BLaER1 treated with 17β-estradiol and CSF1 and Interleukin-3, amounts not matched to agents 10 nM and 100 nM (cell line): ENCODE measurements around the gene TMEM219.
A peak's percentile ranks its signal among the peaks of the same experiment; 100 is the strongest.

ENCODE experiments used
- H3K27ac ChIP-seq, 11 experiments: shearing (Covaris generic); formaldehyde crosslinking; 2 replicates each; pipeline ENCODE4 v1.8.1; 2022
- H3K27me3 ChIP-seq, 11 experiments: shearing (Covaris generic); formaldehyde crosslinking; 2 replicates each; pipeline ENCODE4 v1.8.1; 2022
- H3K36me3 ChIP-seq, 11 experiments: shearing (Covaris generic); formaldehyde crosslinking; 2 replicates each; pipeline ENCODE4 v1.8.1; 2022
- H3K4me1 ChIP-seq, 10 experiments: shearing (Covaris generic); formaldehyde crosslinking; 2 replicates each; pipeline ENCODE4 v1.8.1; 2022
- H3K4me2 ChIP-seq, 11 experiments: shearing (Covaris generic); formaldehyde crosslinking; 2 replicates each; pipeline ENCODE4 v1.8.1; 2022
- H3K4me3 ChIP-seq, 10 experiments: shearing (Covaris generic); formaldehyde crosslinking; 2 replicates each; pipeline ENCODE4 v1.8.1; 2022
- H3K9ac ChIP-seq, 11 experiments: shearing (Covaris generic); formaldehyde crosslinking; 2 replicates each; pipeline ENCODE4 v1.8.1; 2022
- H3K9me3 ChIP-seq, 11 experiments: shearing (Covaris generic); formaldehyde crosslinking; replicated peaks in 1 of 11; 2 replicates each; pipeline ENCODE4 v1.8.1; 2022
- H4K20me1 ChIP-seq, 11 experiments: shearing (Covaris generic); formaldehyde crosslinking; 2 replicates each; pipeline ENCODE4 v1.8.1; 2022
- Cebpa-rat ChIP-seq, 11 experiments: shearing (Covaris generic); IDR thresholded peaks; 2 replicates each; pipeline ENCODE4 v1.8.1; 2022

Gene TMEM219

GRCh38 chr16:30002614-30003346, 40.9 kb downstream of the TMEM219 start:
- Histone ChIP-seq H3K4me3 (no peak overlapping the region), H3K9ac (peak overlapping the region in 4 of 11 experiments; percentile 4 to 50 (median 22); a peak in 1 of 22 replicates), H3K4me1 (peaks cover 32 to 92% (median 82%) of the 10 kb centered on the region in 10 experiments), H3K4me2 (peak overlapping the region in 7 of 11 experiments; percentile 1 to 99 (median 90); a peak in 11 of 22 replicates), H3K27me3 (no peaks in the 10 kb centered on the region), H3K36me3 (peaks cover 0 to 33% (median 11%) of the 10 kb centered on the region in 11 experiments; a peak in 16 of 22 replicates), H3K27ac (no peak overlapping the region), H4K20me1 (peaks cover 16 to 82% (median 53%) of the 10 kb centered on the region in 11 experiments; a peak in 19 of 22 replicates), H3K9me3 (no peaks in the 10 kb centered on the region)
- no peak for TF ChIP-seq Cebpa-rat (IDR thresholded peaks at IDR 0.05)

GRCh38 chr16:30003670-30004423, 42.0 kb downstream of the TMEM219 start:
- no peak for TF ChIP-seq Cebpa-rat (IDR thresholded peaks at IDR 0.05)
- Histone ChIP-seq H3K4me1 (peaks cover 29 to 90% (median 72%) of the 10 kb centered on the region in 10 experiments), H3K9ac (peak overlapping the region in 10 of 11 experiments; percentile 11 to 67 (median 46); a peak in 9 of 22 replicates), H3K36me3 (peaks cover 0 to 25% (median 6%) of the 10 kb centered on the region in 11 experiments; a peak in 11 of 22 replicates), H4K20me1 (peaks cover 16 to 83% (median 53%) of the 10 kb centered on the region in 11 experiments; a peak in 19 of 22 replicates), H3K4me2 (peak overlapping the region; percentile 76 to 99 (median 90)), H3K27me3 (no peaks in the 10 kb centered on the region), H3K27ac (peak overlapping the region in 3 of 11 experiments; percentile 33 to 58 (median 40); a peak in 5 of 22 replicates), H3K4me3 (peak overlapping the region in 3 of 10 experiments; percentile 6 to 46 (median 38); a peak in 2 of 20 replicates), H3K9me3 (no peaks in the 10 kb centered on the region)

GRCh38 chr16:30004424-30004776, 42.5 kb downstream of the TMEM219 start:
- Histone ChIP-seq H3K9ac (peak overlapping the region in 10 of 11 experiments; percentile 11 to 67 (median 46); a peak in 13 of 22 replicates), H3K36me3 (peaks cover 0 to 25% (median 6%) of the 10 kb centered on the region in 11 experiments; a peak in 11 of 22 replicates), H4K20me1 (peaks cover 16 to 84% (median 53%) of the 10 kb centered on the region in 11 experiments; a peak in 19 of 22 replicates), H3K4me2 (peak overlapping the region; percentile 76 to 99 (median 90)), H3K4me1 (peaks cover 29 to 88% (median 68%) of the 10 kb centered on the region in 10 experiments), H3K9me3 (no peaks in the 10 kb centered on the region), H3K27me3 (no peaks in the 10 kb centered on the region), H3K4me3 (peak overlapping the region in 5 of 10 experiments; percentile 6 to 46 (median 38); a peak in 7 of 20 replicates), H3K27ac (peak overlapping the region in 4 of 11 experiments; percentile 33 to 58 (median 42); a peak in 7 of 22 replicates)
- TF ChIP-seq Cebpa-rat (IDR thresholded peaks at IDR 0.05): no peak

- Histone ChIP-seq H3K27ac (peak overlapping the region in 4 of 11 experiments; percentile 33 to 58 (median 42); a peak in 7 of 22 replicates), H3K36me3 (peaks cover 0 to 25% (median 6%) of the 10 kb centered on the region in 11 experiments; a peak in 11 of 22 replicates), H3K9me3 (no peaks in the 10 kb centered on the region), H3K9ac (peak overlapping the region in 10 of 11 experiments; percentile 11 to 67 (median 46); a peak in 14 of 22 replicates), H3K4me3 (peak overlapping the region in 5 of 10 experiments; percentile 6 to 46 (median 38); a peak in 6 of 20 replicates), H3K4me2 (peak overlapping the region; percentile 76 to 99 (median 90)), H3K4me1 (peaks cover 27 to 88% (median 68%) of the 10 kb centered on the region in 10 experiments), H4K20me1 (peaks cover 15 to 83% (median 50%) of the 10 kb centered on the region in 11 experiments; a peak in 19 of 22 replicates), H3K27me3 (peaks cover 0 to 2% (median 0%) of the 10 kb centered on the region in 11 experiments; a peak in 5 of 22 replicates)
- no peak for TF ChIP-seq Cebpa-rat (IDR thresholded peaks at IDR 0.05)
These were observed 42.9 kb downstream of the TMEM219 start for GRCh38 chr16:30004811-30005242.

GRCh38 chr16:30005341-30006094, 43.6 kb downstream of the TMEM219 start:
- Histone ChIP-seq H3K4me1 (peaks cover 27 to 88% (median 68%) of the 10 kb centered on the region in 10 experiments), H3K9ac (peak overlapping the region in 6 of 11 experiments; percentile 23 to 61 (median 48); a peak in 10 of 22 replicates), H3K9me3 (no peaks in the 10 kb centered on the region), H3K4me2 (peak overlapping the region; percentile 76 to 99 (median 90)), H3K36me3 (peaks cover 0 to 25% (median 6%) of the 10 kb centered on the region in 11 experiments; a peak in 10 of 22 replicates), H3K27ac (0 out of 22 replicates have a peak overlapping the region, but pooled peaks of 1 of the 11 experiments have one; percentile 22), H3K27me3 (peaks cover 0 to 8% (median 0%) of the 10 kb centered on the region in 11 experiments; a peak in 10 of 22 replicates), H3K4me3 (peak overlapping the region in 3 of 10 experiments; percentile 28 to 46 (median 40); a peak in 5 of 20 replicates), H4K20me1 (peaks cover 15 to 76% (median 43%) of the 10 kb centered on the region in 11 experiments; a peak in 19 of 22 replicates)
- TF ChIP-seq Cebpa-rat (IDR thresholded peaks at IDR 0.05): no peak

- H3K9me3 ChIP-seq: no peaks in the 10 kb centered on the region
- H3K4me2 ChIP-seq: peak overlapping the region in 9 of 11 experiments; percentile 80 to 99 (median 90); a peak in 13 of 22 replicates
- TF ChIP-seq Cebpa-rat (IDR thresholded peaks at IDR 0.05): no peak
- peaks cover 0 to 25% (median 6%) of the 10 kb centered on the region in 11 experiments; a peak in 10 of 22 replicates for H3K36me3 ChIP-seq
- H3K27me3 ChIP-seq: peaks cover 0 to 13% (median 0%) of the 10 kb centered on the region in 11 experiments; a peak in 10 of 22 replicates
- H3K27ac ChIP-seq: peak overlapping the region in 2 of 11 experiments; percentile 22 to 38; a peak in 2 of 22 replicates
- peaks cover 24 to 85% (median 66%) of the 10 kb centered on the region in 10 experiments for H3K4me1 ChIP-seq
- H3K9ac ChIP-seq: peak overlapping the region in 5 of 11 experiments; percentile 16 to 58 (median 48); a peak in 6 of 22 replicates
- peaks cover 15 to 70% (median 40%) of the 10 kb centered on the region in 11 experiments; a peak in 19 of 22 replicates for H4K20me1 ChIP-seq
- no peak overlapping the region for H3K4me3 ChIP-seq
These were observed 44.2 kb downstream of the TMEM219 start for GRCh38 chr16:30006095-30006473.

- peaks cover 0 to 21% (median 6%) of the 10 kb centered on the region in 11 experiments; a peak in 10 of 22 replicates for H3K36me3 ChIP-seq
- peak overlapping the region in 4 of 11 experiments; percentile 85 to 99 (median 90); a peak in 5 of 22 replicates for H3K4me2 ChIP-seq
- H3K27me3 ChIP-seq: peaks cover 0 to 20% (median 4%) of the 10 kb centered on the region in 11 experiments; a peak in 13 of 22 replicates
- peak overlapping the region in 2 of 11 experiments; percentile 7 to 42; a peak in 1 of 22 replicates for H3K9ac ChIP-seq
- peaks cover 25 to 82% (median 63%) of the 10 kb centered on the region in 10 experiments for H3K4me1 ChIP-seq
- H3K9me3 ChIP-seq: no peaks in the 10 kb centered on the region
- H3K27ac ChIP-seq: no peak overlapping the region
- no peak for TF ChIP-seq Cebpa-rat (IDR thresholded peaks at IDR 0.05)
- H3K4me3 ChIP-seq: no peak overlapping the region
- H4K20me1 ChIP-seq: peaks cover 10 to 63% (median 32%) of the 10 kb centered on the region in 11 experiments; a peak in 18 of 22 replicates
These were observed 44.9 kb downstream of the TMEM219 start for GRCh38 chr16:30006659-30007377.
